SK-N-SH (cell line): ENCODE data around the gene MLLT10.

ENCODE experiments used
- NFIC ChIP-seq: IDR thresholded peaks from 2 replicates; pipeline ENCODE4 v1.4.0; 2012; ENCODE audit warnings: borderline replicate concordance
- PBX3 ChIP-seq: IDR thresholded peaks from 2 replicates; pipeline ENCODE4; 2012
- POLR2AphosphoS5 ChIP-seq: IDR thresholded peaks from 2 replicates; pipeline ENCODE4 v1.6.1; 2012; ENCODE audit warnings: low read depth, low read length
- SMC3 ChIP-seq: IDR thresholded peaks from 2 replicates; pipeline ENCODE4 v1.6.1; 2012; ENCODE audit warnings: low read depth, low read length, improper control_type of control experiment
- USF2 ChIP-seq: fragments of 150-350 bp; IDR thresholded peaks from 2 replicates; pipeline ENCODE4 v1.6.1; 2017; ENCODE audit warnings: antibody characterized with exemption, low read length, low read depth, borderline replicate concordance
- TF ChIP-seq, protein P1 (sequence below): fragments of 200-600 bp; sonication (generic); IDR thresholded peaks from 2 replicates; pipeline ENCODE4 v1.6.1; 2017; ENCODE audit warnings: antibody characterized with exemption, mild to moderate bottlenecking, moderate library complexity
- TF ChIP-seq, protein P2 (sequence below): IDR thresholded peaks from 2 replicates; pipeline ENCODE4 v1.4.0; 2012; ENCODE audit warnings: low read depth, borderline replicate concordance

GRCh38 chr10:21707498-21707897 is 173.5 kb downstream of the MLLT10 start:
- TF ChIP-seq PBX3 (no peak), POLR2AphosphoS5 (no peak), NFIC (no peak), USF2 (no peak), SMC3 (no peak)
- TF ChIP-seq, protein P1, sequence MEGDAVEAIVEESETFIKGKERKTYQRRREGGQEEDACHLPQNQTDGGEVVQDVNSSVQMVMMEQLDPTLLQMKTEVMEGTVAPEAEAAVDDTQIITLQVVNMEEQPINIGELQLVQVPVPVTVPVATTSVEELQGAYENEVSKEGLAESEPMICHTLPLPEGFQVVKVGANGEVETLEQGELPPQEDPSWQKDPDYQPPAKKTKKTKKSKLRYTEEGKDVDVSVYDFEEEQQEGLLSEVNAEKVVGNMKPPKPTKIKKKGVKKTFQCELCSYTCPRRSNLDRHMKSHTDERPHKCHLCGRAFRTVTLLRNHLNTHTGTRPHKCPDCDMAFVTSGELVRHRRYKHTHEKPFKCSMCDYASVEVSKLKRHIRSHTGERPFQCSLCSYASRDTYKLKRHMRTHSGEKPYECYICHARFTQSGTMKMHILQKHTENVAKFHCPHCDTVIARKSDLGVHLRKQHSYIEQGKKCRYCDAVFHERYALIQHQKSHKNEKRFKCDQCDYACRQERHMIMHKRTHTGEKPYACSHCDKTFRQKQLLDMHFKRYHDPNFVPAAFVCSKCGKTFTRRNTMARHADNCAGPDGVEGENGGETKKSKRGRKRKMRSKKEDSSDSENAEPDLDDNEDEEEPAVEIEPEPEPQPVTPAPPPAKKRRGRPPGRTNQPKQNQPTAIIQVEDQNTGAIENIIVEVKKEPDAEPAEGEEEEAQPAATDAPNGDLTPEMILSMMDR, result no peak
- TF ChIP-seq, protein P2, sequence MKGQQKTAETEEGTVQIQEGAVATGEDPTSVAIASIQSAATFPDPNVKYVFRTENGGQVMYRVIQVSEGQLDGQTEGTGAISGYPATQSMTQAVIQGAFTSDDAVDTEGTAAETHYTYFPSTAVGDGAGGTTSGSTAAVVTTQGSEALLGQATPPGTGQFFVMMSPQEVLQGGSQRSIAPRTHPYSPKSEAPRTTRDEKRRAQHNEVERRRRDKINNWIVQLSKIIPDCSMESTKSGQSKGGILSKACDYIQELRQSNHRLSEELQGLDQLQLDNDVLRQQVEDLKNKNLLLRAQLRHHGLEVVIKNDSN, result no peak
